Measurements from ENCODE around the gene SGO2.

- TF ChIP-seq CTCF (conservative IDR thresholded peaks at IDR 0.05): no peak
- TF ChIP-seq ZFX (IDR thresholded peaks at IDR 0.05): no peak
These were observed 29.3 kb upstream of the SGO2 start for GRCh38 chr2:200496696-200497095.
